Ureter (tissue), 1 donor: ENCODE measurements around the gene PRICKLE3. TPM values are rescaled to one million over a fixed set of nuclear protein-coding genes. Genes with fewer than 3 reads are reported as not detected.
A peak's percentile ranks its signal among the peaks of the same experiment; 100 is the strongest.

Experiments
- DNase-seq: peaks from one replicate; pipeline ENCODE4 v3.0.0-alpha.2; 2020; ENCODE audit warnings: low spot score
- total RNA-seq: library from RNA; stranded (reverse); gene quantifications from one replicate; pipeline ENCODE4 v1.2.4, GENCODE V29; 2023
- donor health status: DM: yes; HTN: yes; CAD: no.

The PRICKLE3 gene
- total RNA-seq, 1 donor from 2014 or later = 24.7 TPM

GRCh38 chrX:49206543-49206942, 20.4 kb upstream of the PRICKLE3 start:
- DNase-seq = no peak

DNA sequence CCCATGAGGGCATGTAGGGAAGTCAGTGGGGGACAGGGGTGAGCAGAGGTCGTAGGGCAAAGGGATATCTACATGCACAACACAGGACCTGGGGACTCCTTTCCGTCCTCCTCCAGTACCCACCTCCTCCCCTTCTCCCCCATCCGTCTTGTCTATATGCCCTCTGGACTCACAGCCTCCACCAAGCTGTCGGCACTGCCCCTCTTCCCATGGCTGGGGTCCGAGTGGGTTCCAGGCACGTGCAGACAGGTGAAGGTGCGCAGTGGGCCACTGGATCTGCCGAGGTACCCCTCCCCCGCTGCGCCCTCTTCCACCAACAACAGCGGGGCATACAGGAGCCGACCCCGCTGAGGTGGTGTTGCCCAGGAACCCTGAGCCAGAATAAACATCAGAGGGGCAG, 19.3 kb upstream of the PRICKLE3 start:
- DNase-seq = no peak

DNA sequence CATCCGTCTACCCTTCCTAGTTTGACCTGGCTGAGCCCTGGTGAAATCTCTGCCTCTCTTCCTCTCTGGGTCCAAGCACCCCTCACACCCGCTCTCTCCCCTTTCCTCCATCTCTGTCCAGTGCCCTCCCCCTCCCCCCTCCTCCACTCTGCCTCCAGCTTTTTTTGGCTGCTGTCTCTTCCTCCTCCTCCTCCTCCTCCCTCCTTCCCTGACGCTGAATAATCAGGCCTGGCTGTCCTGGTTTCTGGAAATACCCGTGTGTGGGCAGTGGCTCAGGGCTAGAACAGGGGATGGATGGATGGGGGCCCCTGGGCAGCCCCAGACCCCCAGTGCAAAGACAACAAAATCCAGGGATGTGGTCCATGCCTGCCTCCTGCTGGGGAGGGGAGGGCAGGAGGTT, 18.5 kb upstream of the PRICKLE3 start:
- no peak for DNase-seq

- no peak for DNase-seq
Measured at GRCh38 chrX:49204017-49204416, 17.8 kb upstream of the PRICKLE3 start.

- DNase-seq = no peak
Measured at GRCh38 chrX:49203536-49203935, 17.4 kb upstream of the PRICKLE3 start.

GRCh38 chrX:49202022-49202421, 15.8 kb upstream of the PRICKLE3 start:
- no peak for DNase-seq

DNA sequence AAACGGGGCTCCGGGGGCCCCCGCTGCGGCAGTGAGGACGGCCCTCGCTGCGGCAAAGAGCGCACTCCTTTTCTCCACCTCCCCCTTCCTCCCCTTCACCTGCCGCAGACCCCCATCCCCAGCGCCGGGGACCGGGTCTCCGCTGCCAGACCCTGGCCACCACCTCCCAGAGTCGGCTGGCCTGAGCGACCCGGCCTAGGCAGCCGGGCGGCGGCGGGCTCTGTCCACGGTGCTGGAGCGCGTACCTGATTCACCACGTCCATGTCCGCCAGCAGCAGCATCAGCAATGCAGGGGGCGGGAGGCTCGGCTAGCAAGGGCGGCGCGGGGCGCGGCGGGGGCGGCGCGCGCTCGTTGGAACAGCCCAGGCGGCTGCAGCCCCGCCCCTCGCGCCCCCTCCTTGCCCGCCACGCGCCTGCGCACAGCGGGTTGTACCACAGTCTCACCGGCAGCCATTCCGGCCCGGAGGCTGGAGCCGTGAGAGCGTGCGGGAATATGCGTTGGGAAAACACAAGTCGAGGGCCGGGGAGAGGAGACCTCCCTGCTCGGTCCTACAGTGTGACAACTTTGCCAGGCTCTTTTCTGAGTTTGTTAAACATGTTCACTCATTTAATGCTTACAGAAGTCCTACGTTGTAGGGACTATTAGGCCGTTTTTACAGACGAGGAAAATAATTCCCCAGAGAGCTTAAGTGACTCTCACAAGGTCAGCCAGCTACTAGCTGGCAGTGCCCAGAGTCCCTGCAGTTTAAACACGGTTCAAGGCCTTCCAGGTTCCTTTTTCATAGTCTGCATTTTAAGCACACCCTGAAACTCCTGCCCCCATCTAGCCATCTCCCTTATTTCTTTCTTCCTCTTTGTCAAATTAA, 14.0 kb upstream of the PRICKLE3 start, which contains the start of gene SYP:
SYP (minus strand) TSS at position 288 of the 866 bp plus-strand sequence; CDS start at position 281, 7 bp downstream.
- DNase-seq = peak; percentile 91

GRCh38 chrX:49199315-49199595, 13.1 kb upstream of the PRICKLE3 start:
- DNase-seq = no peak

- DNase-seq = no peak
Measured at GRCh38 chrX:49198540-49199314, 12.6 kb upstream of the PRICKLE3 start.

GRCh38 chrX:49197543-49198087, 11.4 kb upstream of the PRICKLE3 start:
- no peak for DNase-seq

DNA sequence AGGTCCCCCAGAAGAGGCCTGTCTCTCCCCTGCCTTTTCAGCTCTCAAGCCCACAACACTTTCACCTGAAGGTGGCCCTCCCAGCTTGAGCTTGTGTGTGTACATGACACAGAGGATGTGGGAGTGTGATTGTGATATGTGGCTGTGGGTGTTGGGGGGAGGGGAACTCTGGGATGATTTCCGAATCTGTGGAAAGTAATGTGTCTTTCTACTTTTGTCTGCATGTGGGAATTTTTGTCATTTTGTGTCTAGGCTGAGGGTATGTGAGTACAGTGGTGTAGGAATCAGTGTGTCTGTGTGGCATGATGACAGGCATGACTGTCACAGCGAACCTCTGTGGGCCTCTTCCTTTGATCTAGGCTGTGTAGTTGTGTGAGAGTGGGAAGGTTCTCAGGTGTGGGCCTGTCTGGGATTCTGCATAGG, 7.4 kb upstream of the PRICKLE3 start:
- no peak for DNase-seq

GRCh38 chrX:49192722-49193328, 6.7 kb upstream of the PRICKLE3 start:
- DNase-seq = no peak

DNA sequence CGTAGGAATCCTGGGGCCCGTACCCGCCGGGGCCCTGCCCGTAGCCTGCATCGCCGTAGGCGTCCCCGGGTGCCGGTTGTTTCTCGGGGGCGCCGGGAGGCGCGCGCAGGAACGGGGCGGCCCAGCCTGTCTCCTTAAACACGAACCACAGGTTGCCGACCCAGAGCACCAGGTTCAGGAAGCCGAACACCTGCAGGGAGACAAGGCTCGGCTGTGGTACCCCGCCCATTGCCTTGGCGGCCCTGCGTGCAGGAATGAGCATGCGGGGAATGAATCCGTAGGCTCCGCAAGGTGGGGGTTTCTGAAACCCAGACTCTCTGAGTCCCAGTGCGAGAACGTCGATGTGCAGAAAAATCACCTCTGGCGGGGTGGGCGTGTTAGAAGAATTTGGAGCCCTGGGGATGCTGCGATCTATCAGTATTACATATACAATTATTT, 5.4 kb upstream of the PRICKLE3 start:
- no peak for DNase-seq

- DNase-seq = peak; percentile 94
Measured at GRCh38 chrX:49190821-49191573, 4.8 kb upstream of the PRICKLE3 start.

- no peak for DNase-seq
Measured at GRCh38 chrX:49189606-49190005, 3.4 kb upstream of the PRICKLE3 start.

DNA sequence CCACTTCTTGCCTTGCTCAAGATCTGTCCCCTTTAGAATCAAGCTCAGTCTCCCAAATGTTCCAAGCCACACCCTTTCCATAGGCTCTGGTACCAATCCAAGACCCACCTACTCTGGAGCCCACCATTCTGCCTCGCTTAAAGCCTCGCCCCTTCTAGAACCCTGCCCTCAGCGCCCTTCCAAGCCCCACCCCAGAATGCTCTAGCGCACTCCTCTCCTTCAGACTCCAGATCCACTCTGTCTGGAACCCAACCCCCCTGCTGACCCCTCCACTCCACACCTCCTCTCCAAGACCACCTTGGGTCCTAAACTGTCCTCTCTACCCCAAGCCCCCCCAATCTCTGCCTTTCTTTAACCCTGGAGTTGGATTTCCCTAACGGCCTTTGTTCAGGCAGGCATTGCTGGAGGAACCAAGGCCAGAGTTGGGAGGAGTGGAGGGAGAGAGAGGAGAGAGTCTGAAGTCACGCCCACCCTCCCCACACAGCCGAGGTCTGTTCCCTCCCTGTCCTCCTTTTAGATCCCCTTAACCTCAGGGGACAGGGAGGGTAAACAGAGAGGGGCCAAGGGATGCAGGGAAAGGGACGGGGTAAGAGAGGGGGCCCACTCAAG, 2.4 kb upstream of the PRICKLE3 start:
- DNase-seq = no peak

DNA sequence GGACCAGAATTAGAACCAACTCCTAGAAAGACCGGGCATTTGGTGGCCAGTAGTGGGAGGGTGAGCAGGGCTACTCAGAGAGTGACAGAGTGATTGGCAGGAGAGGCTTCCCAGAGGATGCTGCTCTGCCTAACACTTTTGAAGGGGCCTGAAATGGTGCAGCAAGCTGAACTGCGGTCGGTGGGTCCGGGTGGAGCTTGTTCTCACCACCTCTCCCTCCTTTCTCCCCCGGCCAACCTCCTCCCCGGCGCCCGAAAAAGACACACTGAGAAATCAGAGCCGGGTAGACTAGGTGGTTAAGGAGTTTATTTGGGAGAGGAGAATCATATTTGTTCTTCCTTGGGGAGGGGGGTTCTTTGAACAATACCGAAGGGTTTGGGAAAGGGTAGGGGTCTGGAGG, 1.4 kb upstream of the PRICKLE3 start:
- DNase-seq = no peak

- no peak for DNase-seq
Measured at GRCh38 chrX:49187028-49187394, 838 bp upstream of the PRICKLE3 start.

- DNase-seq = peak; percentile 93
Measured at GRCh38 chrX:49184294-49185281, 1.6 kb downstream of the PRICKLE3 start.
